B cell (primary cell): ENCODE measurements around the gene WNT16. TPM values are rescaled to one million over a fixed set of nuclear protein-coding genes. Genes with fewer than 3 reads are reported as not detected.
A peak's percentile ranks its signal among the peaks of the same experiment; 100 is the strongest.

Experiments used
- ATAC-seq: fragments of 200-7000 bp; cut with Tn5 transposase; one replicate; pipeline ENCODE4 v1.10.0; 2021; ENCODE audit warnings: low read depth, mild to moderate bottlenecking, moderate number of reproducible peaks, moderate library complexity
- CTCF ChIA-PET: fragments of 350-600 bp; sonication (Branson Sonifier 250); formaldehyde crosslinking; loops from one replicate; lab custom pipeline; 2021; ENCODE audit warnings: antibody characterized with exemption, inconsistent platforms; lab: Charles Lee
- POLR2A ChIA-PET: fragments of 350-600 bp; sonication (Branson Sonifier 250); formaldehyde crosslinking; loops from one replicate; lab custom pipeline; 2021; ENCODE audit warnings: antibody characterized with exemption; lab: Charles Lee
- DNase-seq: peaks from one replicate; pipeline ENCODE4 v3.0.0; 2013
- H2AFZ ChIP-seq: 2 replicates; pipeline ENCODE4 v1.6.1; 2012; ENCODE audit warnings: mild to moderate bottlenecking, low read depth, low read length; ENCODE audit not compliant: insufficient read depth, poor library complexity, severe bottlenecking
- H3K27ac ChIP-seq, 2 donors: 1 replicate in 1 of 2; 2 replicates in 1 of 2; pipeline ENCODE4 v1.5.1; 2012 to 2013; ENCODE audit warnings: low read length in 2 of 2, mild to moderate bottlenecking in 2 of 2, moderate library complexity in 1 of 2
- H3K27me3 ChIP-seq, 4 experiments: fragments of 200-600 bp in 1 of 4; sonication (generic) in 1 of 4; replicated peaks in 1 of 4; 1 replicate in 2 of 4; 2 replicates in 2 of 4; pipeline versions ENCODE4 v1.6.1 to v1.7.0; 2013 to 2016; ENCODE audit warnings: low read length in 3 of 4, mild to moderate bottlenecking in 2 of 4, mixed read lengths in 1 of 4, moderate library complexity in 1 of 4; ENCODE audit not compliant: insufficient read depth in 4 of 4, control insufficient read depth in 3 of 4; ENCODE audit errors: control extremely low read depth in 1 of 4
- H3K36me3 ChIP-seq, 2 experiments: replicated peaks in 1 of 2; 1 replicate in 1 of 2; 2 replicates in 1 of 2; pipeline versions ENCODE4 v1.6.1 to v1.7.1; 2013; ENCODE audit warnings: low read length in 1 of 2; ENCODE audit not compliant: insufficient read depth in 2 of 2, control insufficient read depth in 1 of 2; ENCODE audit errors: control extremely low read depth in 1 of 2, extremely low read depth in 1 of 2
- H3K4me1 ChIP-seq, 2 donors: fragments of 200-600 bp in 1 of 2; sonication (generic) in 1 of 2; 1 replicate in 1 of 2; 2 replicates in 1 of 2; pipeline versions ENCODE4 v1.5.1 to v1.6.1; 2013 to 2017; ENCODE audit warnings: low read length in 2 of 2; ENCODE audit not compliant: control insufficient read depth in 2 of 2, insufficient read depth in 2 of 2
- H3K4me2 ChIP-seq: replicated peaks from 2 replicates; pipeline ENCODE3; 2012; ENCODE audit warnings: mild to moderate bottlenecking, low read depth, low read length; ENCODE audit not compliant: poor library complexity, severe bottlenecking
- H3K4me3 ChIP-seq, 5 experiments: fragments of 200-600 bp in 1 of 5; sonication (generic) in 1 of 5; 1 replicate in 3 of 5; 2 replicates in 2 of 5; pipeline versions ENCODE4 v1.5.1 to v1.7.0; 2011 to 2016; ENCODE audit warnings: low read length in 4 of 5, mild to moderate bottlenecking in 4 of 5, low read depth in 2 of 5, control low read depth in 1 of 5, moderate library complexity in 1 of 5; ENCODE audit not compliant: insufficient read depth in 1 of 5; ENCODE audit errors: control extremely low read depth in 1 of 5, extremely low read depth in 1 of 5
- H3K79me2 ChIP-seq: fragments of 200-600 bp; sonication (generic); one replicate; pipeline ENCODE4 v1.6.0; 2016; ENCODE audit warnings: low read length; ENCODE audit not compliant: control insufficient read depth, insufficient read depth
- H3K9ac ChIP-seq: fragments of 200-600 bp; sonication (generic); 2 replicates; pipeline ENCODE4 v1.6.1; 2017; ENCODE audit warnings: mild to moderate bottlenecking, low read length, moderate library complexity
- H3K9me3 ChIP-seq, 3 donors: one replicate each; pipeline versions ENCODE4 v1.6.1 to v1.7.1; 2013; ENCODE audit warnings: low read length in 2 of 3; ENCODE audit not compliant: control insufficient read depth in 2 of 3, insufficient read depth in 1 of 3; ENCODE audit errors: control extremely low read depth in 1 of 3
- H4K20me1 ChIP-seq: 2 replicates; pipeline ENCODE4 v1.6.0; 2012; ENCODE audit warnings: mild to moderate bottlenecking, low read length; ENCODE audit not compliant: insufficient read depth, control insufficient read depth, poor library complexity, severe bottlenecking
- H3K27ac Mint-ChIP-seq: one replicate; pipeline ENCODE4 v1.8.0; 2021; ENCODE audit warnings: mixed read lengths
- H3K27me3 Mint-ChIP-seq: one replicate; pipeline ENCODE4 v1.8.0; 2021; ENCODE audit warnings: mixed read lengths
- H3K4me1 Mint-ChIP-seq: one replicate; pipeline ENCODE4 v1.8.0; 2021; ENCODE audit warnings: mixed read lengths
- H3K4me3 Mint-ChIP-seq: one replicate; pipeline ENCODE4 v1.8.0; 2021; ENCODE audit warnings: mixed read lengths
- H3K9me3 Mint-ChIP-seq: one replicate; pipeline ENCODE4 v1.8.0; 2022; ENCODE audit warnings: mixed read lengths; ENCODE audit not compliant: insufficient read depth
- CTCF ChIP-seq: fragments of 200-600 bp; IDR thresholded peaks from one replicate; pipeline ENCODE4 v1.8.0; 2022; ENCODE audit warnings: antibody characterized with exemption, mild to moderate bottlenecking
- EZH2 ChIP-seq: IDR thresholded peaks from 2 replicates; pipeline ENCODE4 v1.6.1; 2012; ENCODE audit warnings: borderline replicate concordance, low read depth, mild to moderate bottlenecking, moderate library complexity, low read length; ENCODE audit not compliant: insufficient read depth, poor library complexity, severe bottlenecking
- WGBS: methylation state at CpG from one replicate; pipeline ENCODE4 v1.1.5; 2013; ENCODE audit warnings: missing lambda C conversion rate; ENCODE audit not compliant: insufficient coverage; 5-methylcytosine and 5-hydroxymethylcytosine counted together
- intact Hi-C: fragments of 100-400 bp; cut with micrococcal nuclease; formaldehyde crosslinking; loops from one replicate; pipeline ENCODE4 v1.10.0; 2022
- polyA plus RNA-seq: library from polyadenylated mRNA; depleted of rRNA; stranded (reverse); fragments of >200 nt; gene quantifications from 2 replicates; pipeline ENCODE4 v1.2.3, GENCODE V29; 2012
- total RNA-seq, 2 donors: library from RNA; stranded (reverse); fragments of 120-200 nt in 1 of 2; gene quantifications; 1 replicate in 1 of 2; 2 replicates in 1 of 2; pipeline versions ENCODE4 v1.2.3 to v1.2.4, GENCODE V29; 2013 to 2022

WNT16 gene
- total and polyA plus RNA-seq, 2 donors (not counting 1 experiment from before 2014, with no cell fraction given) = 4.2 to 6.9 TPM

- Histone ChIP-seq H3K79me2 (peaks cover 100% of the 10 kb centered on the region), H3K36me3 (peaks cover 6 to 16% of the 10 kb centered on the region in 2 experiments), H3K4me1 (peaks cover 79 to 89% of the 10 kb centered on the region in 2 donors), H2AFZ (no peak overlapping the region), H3K9me3 (no peaks in the 10 kb centered on the region), H3K4me2 (peak overlapping the region; percentile 38), H3K27ac (peak overlapping the region; percentile 51 to 99), H3K9ac (peak overlapping the region; percentile 13), H4K20me1 (no peaks in the 10 kb centered on the region), H3K4me3 (no peak overlapping the region), H3K27me3 (no peaks in the 10 kb centered on the region)
- H3K27me3 Mint-ChIP-seq = no peaks in the 10 kb centered on the region
- ChIA-PET CTCF (interaction anchor here (1.0 to 3.7 kb wide), 5 partner anchors 17 to 214 kb away, joined by 3 to 22 read pairs (median 4); no protein-coding TSS in a partner anchor), POLR2A (interaction anchor here (0.7 to 0.8 kb wide), 2 partner anchors 17 to 25 kb away, joined by 3 to 6 read pairs; no protein-coding TSS in a partner anchor)
- peak overlapping the region; percentile 88 for H3K27ac Mint-ChIP-seq
- DNase-seq = no peak
- TF ChIP-seq CTCF (no peak), EZH2 (no peak)
- H3K9me3 Mint-ChIP-seq = no peaks in the 10 kb centered on the region
- peak overlapping the region; percentile 56 for H3K4me3 Mint-ChIP-seq
- intact Hi-C loops = no loop called here
- peaks cover 91% of the 10 kb centered on the region for H3K4me1 Mint-ChIP-seq
- no peak for ATAC-seq
Observed at GRCh38 chr7:121390109-121390508, 61.3 kb downstream of the WNT16 start.

- H3K9me3 ChIP-seq = no peaks in the 10 kb centered on the region
- intact Hi-C loops = no loop called here
- H3K9ac ChIP-seq = no peak overlapping the region
- H3K4me2 ChIP-seq = peak overlapping the region; percentile 44
- H2AFZ ChIP-seq = no peak overlapping the region
- CTCF ChIA-PET = interaction anchor here (0.8 to 3.7 kb wide), 6 partner anchors 18 to 214 kb away, joined by 3 to 22 read pairs (median 4); no protein-coding TSS in a partner anchor
- peaks cover 100% of the 10 kb centered on the region for H3K79me2 ChIP-seq
- WGBS = no CpG with 5 or more reads among the region's 2 CpGs
- H3K4me3 ChIP-seq = no peak overlapping the region
- H3K4me1 ChIP-seq = peaks cover 74 to 84% of the 10 kb centered on the region in 2 donors
- Mint-ChIP-seq H3K9me3 (no peaks in the 10 kb centered on the region), H3K27me3 (no peaks in the 10 kb centered on the region), H3K4me3 (peak overlapping the region; percentile 56), H3K27ac (peak overlapping the region; percentile 88), H3K4me1 (peaks cover 90% of the 10 kb centered on the region)
- peak overlapping the region; percentile 51 to 99 for H3K27ac ChIP-seq
- H3K27me3 ChIP-seq = no peaks in the 10 kb centered on the region
- POLR2A ChIA-PET = interaction anchor here (0.6 to 0.8 kb wide), 3 partner anchors 18 to 30 kb away, joined by 3 to 6 read pairs (median 3); no protein-coding TSS in a partner anchor
- H4K20me1 ChIP-seq = no peaks in the 10 kb centered on the region
- ATAC-seq (no peak), DNase-seq (no peak)
- TF ChIP-seq EZH2 = no peak
- TF ChIP-seq CTCF = no peak
- peaks cover 6 to 16% of the 10 kb centered on the region in 2 experiments for H3K36me3 ChIP-seq
Observed at GRCh38 chr7:121390617-121391016, 61.8 kb downstream of the WNT16 start.
